IMR-90 (cell line): Measurements from ENCODE around the gene NDUFA9.

ENCODE experiments used
- BHLHE40 ChIP-seq: fragments of 150-350 bp; IDR thresholded peaks from 2 replicates; pipeline ENCODE4 v1.6.1; 2016; ENCODE audit warnings: mild to moderate bottlenecking, low read depth, low read length
- CEBPB ChIP-seq: IDR thresholded peaks from 2 replicates; pipeline ENCODE4 v1.6.1; 2012; ENCODE audit warnings: low read depth, low read length, improper control_type of control experiment
- CHD1 ChIP-seq: IDR thresholded peaks from 2 replicates; pipeline ENCODE4 v1.6.1; 2012; ENCODE audit warnings: low read depth, low read length, improper control_type of control experiment
- CTCF ChIP-seq: conservative IDR thresholded peaks from 2 replicates; pipeline ENCODE4 v1.5.1; 2012; ENCODE audit warnings: mild to moderate bottlenecking, low read depth, low read length, improper control_type of control experiment
- ELK1 ChIP-seq: fragments of 150-350 bp; IDR thresholded peaks from 2 replicates; pipeline ENCODE4 v1.6.1; 2016; ENCODE audit warnings: low read depth, mild to moderate bottlenecking, low read length, moderate library complexity, borderline replicate concordance
- FOS ChIP-seq: fragments of 150-350 bp; IDR thresholded peaks from 2 replicates; pipeline ENCODE4 v1.6.1; 2016; ENCODE audit warnings: low read depth, low read length
- MAFK ChIP-seq: IDR thresholded peaks from 2 replicates; pipeline ENCODE4 v1.6.1; 2012; ENCODE audit warnings: low read depth, low read length, improper control_type of control experiment
- MAZ ChIP-seq: IDR thresholded peaks from 2 replicates; pipeline ENCODE4 v1.6.1; 2012; ENCODE audit warnings: low read depth, mild to moderate bottlenecking, low read length, improper control_type of control experiment, moderate library complexity, borderline replicate concordance
- MXI1 ChIP-seq: IDR thresholded peaks from 2 replicates; pipeline ENCODE4 v1.6.1; 2012; ENCODE audit warnings: low read depth, mild to moderate bottlenecking, low read length, moderate library complexity, borderline replicate concordance
- POLR2A ChIP-seq: IDR thresholded peaks from 2 replicates; pipeline ENCODE4 v1.6.1; 2012; ENCODE audit warnings: mild to moderate bottlenecking, low read depth, low read length
- RAD21 ChIP-seq: IDR thresholded peaks from 2 replicates; pipeline ENCODE4 v1.6.1; 2012; ENCODE audit warnings: low read length, improper control_type of control experiment
- RCOR1 ChIP-seq: IDR thresholded peaks from 2 replicates; pipeline ENCODE4 v1.6.1; 2012; ENCODE audit warnings: mild to moderate bottlenecking, low read length, improper control_type of control experiment; ENCODE audit not compliant: insufficient replicate concordance
- RFX5 ChIP-seq: IDR thresholded peaks from 2 replicates; pipeline ENCODE4 v1.8.0; 2012; ENCODE audit warnings: low read depth, mild to moderate bottlenecking, low read length, moderate library complexity
- USF2 ChIP-seq: fragments of 150-350 bp; IDR thresholded peaks from 2 replicates; pipeline ENCODE4 v1.6.1; 2017; ENCODE audit warnings: mild to moderate bottlenecking, antibody characterized with exemption, low read length, low read depth

GRCh38 chr12:4648501-4649357 is at the start of gene NDUFA9, which contains the start of gene AKAP3:
- TF ChIP-seq CTCF (no peak), FOS (no peak), POLR2A (peak; percentile 71; the same call in 1 of the 2 replicates), USF2 (peak; percentile 17; the same call in 1 of the 2 replicates), RCOR1 (no peak), RAD21 (no peak), MXI1 (0 out of 2 replicates have a peak, but pooled peaks have one; percentile 40), MAFK (no peak), BHLHE40 (no peak), ELK1 (no peak), RFX5 (no peak), MAZ (no peak), CEBPB (no peak), CHD1 (no peak)
